CD4-positive, alpha-beta T cell treated with Interleukin-15 for 4 hours (primary cell): ENCODE data around the gene CYP27C1.
"Not testable (repeated sequence)": the region's sequence is repeated elsewhere in the genome, so short reads cannot be mapped to it uniquely, and the experiment has no call there.

ENCODE experiments used
- DNase-seq: peaks from one replicate; pipeline ENCODE4 v3.0.0-alpha.2; 2020; ENCODE audit warnings: low spot score

The CYP27C1 gene, protein sequence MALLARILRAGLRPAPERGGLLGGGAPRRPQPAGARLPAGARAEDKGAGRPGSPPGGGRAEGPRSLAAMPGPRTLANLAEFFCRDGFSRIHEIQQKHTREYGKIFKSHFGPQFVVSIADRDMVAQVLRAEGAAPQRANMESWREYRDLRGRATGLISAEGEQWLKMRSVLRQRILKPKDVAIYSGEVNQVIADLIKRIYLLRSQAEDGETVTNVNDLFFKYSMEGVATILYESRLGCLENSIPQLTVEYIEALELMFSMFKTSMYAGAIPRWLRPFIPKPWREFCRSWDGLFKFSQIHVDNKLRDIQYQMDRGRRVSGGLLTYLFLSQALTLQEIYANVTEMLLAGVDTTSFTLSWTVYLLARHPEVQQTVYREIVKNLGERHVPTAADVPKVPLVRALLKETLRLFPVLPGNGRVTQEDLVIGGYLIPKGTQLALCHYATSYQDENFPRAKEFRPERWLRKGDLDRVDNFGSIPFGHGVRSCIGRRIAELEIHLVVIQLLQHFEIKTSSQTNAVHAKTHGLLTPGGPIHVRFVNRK

DNA sequence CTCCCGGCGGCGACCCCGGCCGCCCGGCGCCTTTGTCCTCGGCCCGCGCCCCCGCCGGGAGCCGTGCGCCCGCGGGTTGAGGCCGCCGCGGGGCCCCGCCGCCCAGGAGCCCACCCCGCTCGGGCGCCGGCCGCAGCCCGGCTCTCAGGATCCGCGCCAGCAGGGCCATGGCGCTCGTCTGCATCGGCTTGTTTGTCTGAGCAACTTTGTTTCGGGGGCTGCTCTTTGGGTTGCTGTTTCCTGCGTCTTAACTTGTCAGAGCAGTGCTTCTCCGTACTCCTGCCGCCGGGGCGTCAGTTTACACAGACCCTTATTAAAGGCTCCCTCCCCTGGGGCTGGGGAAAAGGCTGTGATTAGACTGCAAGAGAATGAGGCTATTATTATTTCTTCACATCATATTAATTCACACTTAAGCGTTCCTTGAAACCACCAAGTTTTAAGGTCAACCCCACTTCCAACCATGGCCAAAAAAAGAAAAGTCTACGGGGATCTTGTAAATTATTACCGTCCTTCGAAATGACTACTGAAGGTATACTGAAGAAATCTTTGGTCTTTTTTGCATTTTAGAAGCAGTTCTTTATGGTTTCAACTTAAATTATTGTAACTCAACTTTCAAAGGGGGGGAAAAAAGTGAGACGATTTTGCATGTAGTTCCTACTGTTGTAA is at the start of gene CYP27C1:
Gene CYP27C1 (minus strand): TSS at position 198 of the 666 bp plus-strand sequence. CDS start 29 bp downstream, at position 169.
- DNase-seq: no peak

DNA sequence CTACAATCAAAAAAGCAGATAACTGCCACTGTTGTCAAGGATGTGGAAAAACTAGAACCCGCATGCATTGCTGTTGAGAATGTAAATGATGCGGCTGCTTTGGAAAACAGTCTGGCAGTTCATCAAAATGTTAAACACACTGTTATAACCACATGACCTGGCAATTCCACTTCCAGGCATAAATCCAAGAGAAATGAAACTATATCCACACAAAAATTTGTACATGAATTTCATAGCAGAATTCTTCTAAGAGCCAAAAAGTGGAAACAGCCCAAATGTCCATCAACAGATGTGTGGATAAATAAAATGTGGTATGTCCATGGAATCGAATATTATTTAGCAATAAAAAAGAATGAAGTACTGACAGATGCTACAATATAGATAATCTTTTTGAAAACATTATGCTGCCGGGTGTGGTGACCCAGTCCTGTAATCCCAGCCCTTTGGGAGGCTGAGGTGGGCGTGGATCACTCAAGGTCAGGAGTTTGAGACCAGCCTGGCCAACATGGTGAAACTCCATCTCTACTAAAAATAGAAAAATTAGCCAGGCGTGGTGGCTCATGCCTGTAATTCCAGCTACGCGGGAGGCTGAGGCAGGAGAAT is 41.8 kb upstream of the CYP27C1 start:
- no peak for DNase-seq

DNA sequence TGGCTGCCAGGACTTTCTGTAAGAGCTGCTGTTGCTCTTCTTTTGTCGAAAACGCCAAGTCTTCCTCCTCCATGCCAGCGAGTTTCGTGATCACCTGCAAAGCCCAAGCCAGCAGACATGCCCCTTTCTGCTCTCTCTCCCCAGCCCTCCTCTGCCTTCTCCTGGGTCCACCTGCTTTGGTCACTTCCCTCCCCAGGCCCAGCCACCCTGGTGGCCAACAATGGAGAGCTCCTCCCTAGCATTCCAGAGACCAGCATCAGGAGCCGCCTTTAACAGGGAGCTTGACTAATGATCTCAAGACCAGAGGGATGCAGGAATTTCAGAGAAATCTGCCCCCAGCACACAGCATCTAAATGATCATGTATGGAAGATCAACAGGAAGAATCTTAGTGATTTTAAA is 39.3 kb upstream of the CYP27C1 start:
- DNase-seq: no peak

DNA sequence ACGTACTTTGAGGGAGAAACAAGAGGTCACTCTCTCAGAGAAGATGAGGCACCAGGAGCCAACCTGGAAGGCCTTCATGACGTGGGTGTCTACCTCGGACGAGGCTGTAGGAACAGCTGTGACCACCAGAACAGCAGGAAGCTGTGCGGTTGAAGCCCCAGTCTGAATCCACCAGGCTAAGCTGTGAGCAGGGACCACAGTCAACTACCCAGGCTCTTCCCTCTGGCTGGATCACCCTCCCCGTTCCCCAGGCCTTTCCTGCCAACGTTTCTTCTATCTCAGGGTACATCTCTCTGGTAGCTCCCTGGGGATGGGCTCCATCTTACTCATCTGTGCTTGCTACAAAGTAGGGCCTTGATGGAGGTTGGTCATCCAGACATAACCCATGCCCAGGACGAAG is 36.8 kb upstream of the CYP27C1 start:
- DNase-seq: no peak

DNA sequence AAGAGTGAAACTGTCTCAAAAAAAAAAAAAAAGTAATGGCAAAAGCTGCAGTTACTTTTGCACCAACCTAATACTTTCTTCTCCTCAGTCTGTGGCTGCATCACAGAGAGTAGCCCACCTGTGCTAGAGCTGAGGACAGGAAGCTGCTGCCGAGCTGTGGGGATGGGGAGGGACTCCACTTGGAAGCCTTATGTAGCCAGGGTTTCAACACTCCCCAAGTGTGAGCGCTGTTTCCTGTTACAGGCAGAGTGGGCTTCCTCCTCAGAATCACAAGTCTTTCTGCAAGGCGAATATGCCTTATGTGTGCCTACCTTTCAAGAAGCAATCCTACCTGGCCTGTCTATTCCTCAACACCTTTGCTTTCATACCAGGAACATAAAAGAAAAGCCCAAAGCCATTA is 36.3 kb upstream of the CYP27C1 start:
- no peak for DNase-seq

DNA sequence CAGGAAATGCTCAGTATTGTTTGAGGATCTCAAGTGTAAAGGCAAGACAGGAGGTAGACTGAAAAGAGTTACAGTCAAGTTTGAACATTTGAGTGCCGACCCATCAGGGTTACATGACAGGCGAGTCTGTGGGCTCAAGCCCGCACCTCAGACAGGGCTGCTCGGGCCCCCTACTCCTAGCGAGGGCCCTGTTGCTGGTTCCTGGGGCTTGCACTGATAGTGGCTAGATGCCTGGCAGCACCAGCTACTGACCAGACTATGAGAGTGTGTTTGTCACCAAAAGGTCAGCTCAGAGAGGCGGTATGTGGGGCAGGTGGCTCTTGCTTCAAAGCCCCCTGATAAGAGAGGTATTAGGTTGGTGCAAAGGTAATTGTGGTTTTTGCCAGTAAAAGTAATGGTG is 35.6 kb upstream of the CYP27C1 start:
- DNase-seq: no peak

DNA sequence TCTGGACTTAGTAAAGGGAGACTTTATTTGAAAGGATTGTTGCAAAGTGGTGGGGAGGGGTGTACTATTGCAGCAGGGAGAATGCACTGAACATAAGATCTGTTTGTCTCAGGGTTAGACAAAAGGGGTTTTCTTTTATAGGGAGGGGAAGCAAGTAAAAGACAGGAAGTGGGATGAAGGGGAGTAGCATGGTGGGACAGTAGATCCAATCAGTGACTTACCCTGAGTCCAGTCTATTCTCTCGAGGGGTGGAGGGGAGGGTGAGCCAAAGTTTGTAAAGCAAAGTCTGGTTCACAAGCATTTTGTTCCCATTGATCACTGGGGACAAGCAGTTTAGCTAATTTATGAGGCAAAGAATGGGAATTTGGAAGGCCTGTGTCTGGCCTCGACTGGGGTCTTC is 35.0 kb upstream of the CYP27C1 start:
- DNase-seq: no peak

DNA sequence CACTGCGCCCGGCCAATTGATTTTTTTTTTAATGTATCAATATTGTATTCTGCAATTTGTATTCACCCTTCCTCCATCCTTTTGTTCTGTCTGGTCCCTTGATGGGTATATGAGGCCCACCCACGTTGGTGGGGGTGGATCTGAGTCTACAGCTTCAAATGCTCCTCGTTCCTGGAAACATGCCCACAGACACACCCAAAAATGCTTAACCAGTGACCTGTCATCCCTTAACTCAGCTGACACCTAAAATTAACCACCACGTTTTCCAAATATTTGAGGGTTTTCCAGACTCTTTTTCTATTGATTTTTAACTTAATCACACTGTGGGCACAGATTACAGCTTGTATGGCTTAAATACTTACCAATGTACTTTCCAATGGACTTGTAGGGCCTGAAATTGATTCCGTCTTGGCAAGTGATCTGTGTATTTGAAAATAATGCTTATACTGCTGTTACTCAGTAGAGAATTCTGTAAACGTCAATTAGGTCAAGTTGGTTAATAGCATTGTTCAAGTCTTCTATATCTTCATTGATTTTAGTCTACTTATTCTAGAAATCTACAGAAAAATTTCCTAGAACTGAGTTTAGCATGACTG is 34.4 kb upstream of the CYP27C1 start:
- DNase-seq: no peak

DNA sequence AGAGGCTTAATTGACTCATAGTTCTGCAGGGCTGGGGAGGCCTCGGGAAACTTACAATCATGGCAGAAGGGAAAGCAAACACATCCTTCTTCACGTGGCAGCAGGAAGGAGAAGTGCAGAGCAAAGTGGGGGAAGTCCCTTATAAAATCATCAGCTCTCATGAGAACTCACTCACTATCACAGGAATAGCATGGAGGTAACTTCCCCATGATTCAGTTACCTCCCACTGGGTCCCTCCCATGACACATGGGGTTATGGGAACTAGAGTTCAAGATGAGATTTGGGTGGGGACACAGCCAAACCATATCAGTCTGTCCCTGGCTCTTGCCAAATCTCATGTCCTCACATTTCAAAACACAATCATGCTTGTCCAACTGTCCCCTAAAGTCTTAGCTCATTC is 21.1 kb upstream of the CYP27C1 start:
- DNase-seq: not testable (repeated sequence)

DNA sequence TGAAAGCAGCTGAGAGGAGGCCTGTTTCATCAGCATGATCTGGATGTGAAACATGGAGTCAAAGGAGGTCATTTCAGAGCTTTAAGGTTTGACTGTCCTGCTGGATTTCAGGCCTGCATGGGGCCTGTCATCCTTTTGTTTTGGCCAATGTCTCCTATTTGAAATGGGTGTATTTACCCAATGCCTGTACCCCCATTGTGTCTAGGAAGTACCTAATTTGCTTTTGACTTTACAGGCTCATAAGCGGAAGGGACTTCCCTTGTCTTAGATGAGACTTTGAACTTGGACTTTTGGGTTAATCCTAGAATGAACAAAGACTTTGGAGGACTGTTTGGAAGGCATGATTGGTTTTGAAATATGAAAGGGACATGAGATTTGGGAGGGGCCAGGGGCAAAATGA is 19.3 kb upstream of the CYP27C1 start:
- DNase-seq: no peak

DNA sequence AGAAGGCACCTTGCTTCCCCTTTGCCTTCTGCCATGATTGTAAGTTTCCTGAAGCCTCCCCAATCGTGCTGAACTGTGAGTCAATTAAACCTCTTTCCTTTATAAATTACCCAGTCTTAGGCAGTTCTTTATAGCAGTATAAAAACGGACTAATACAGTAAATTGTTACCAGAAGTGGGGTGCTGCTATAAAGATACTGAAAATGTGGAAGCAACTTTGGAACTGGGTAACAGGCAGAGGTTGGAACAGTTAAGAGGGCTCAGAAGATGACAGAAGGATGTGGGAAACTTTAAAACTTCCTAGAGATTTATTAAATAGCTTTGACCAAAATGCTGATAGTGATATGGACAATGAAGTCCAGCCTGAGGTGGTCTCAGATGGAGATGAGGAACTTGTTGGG is 17.7 kb upstream of the CYP27C1 start:
- DNase-seq: not testable (repeated sequence)

DNA sequence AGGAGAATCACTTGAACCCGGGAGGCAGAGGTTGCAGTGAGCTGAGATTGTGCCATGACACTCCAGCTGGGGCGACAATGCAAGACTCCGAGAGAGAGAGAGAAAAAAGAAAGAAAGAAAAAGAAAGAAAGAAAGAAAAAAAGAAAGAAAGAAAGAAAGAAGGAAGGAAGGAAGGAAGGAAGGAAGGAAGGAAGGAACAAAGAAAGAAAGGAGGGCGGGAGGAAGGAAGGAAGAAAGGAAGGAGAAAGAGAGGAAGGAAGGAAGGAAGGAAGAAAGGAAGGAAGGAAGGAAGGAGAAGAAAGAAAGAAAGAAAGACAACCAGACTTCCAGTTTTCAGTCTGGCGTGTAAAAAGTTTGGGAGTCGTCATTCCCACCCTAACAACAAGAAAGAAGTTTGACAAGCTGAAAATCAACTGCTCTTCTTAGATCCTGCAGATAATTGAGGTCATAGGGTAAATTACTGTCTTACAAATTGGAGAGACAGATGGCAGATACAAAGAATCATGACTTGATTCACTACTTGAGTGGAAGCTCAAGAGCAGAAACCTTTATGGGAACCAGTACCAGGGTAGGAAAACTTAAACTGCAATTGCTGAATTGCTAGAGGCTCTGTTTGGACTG is 15.1 kb upstream of the CYP27C1 start:
- no peak for DNase-seq

DNA sequence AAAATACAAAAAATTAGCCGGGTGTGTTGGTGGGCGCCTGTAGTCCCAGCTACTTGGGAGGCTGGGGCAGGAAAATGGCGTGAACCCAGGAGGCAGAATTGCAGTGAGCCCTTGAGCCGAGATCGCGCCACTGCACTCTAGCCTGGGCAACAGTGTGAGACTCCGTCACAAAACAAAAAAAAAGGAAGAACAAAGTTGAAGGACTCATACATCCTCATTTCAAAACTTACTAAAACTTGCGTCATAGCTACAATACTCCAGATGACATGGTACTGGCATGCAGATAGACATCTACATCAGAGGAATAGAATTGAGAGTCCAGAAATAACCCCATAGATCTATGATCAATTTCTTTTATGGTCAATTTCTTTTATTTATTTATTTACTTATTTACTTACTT is 13.6 kb upstream of the CYP27C1 start:
- no peak for DNase-seq

DNA sequence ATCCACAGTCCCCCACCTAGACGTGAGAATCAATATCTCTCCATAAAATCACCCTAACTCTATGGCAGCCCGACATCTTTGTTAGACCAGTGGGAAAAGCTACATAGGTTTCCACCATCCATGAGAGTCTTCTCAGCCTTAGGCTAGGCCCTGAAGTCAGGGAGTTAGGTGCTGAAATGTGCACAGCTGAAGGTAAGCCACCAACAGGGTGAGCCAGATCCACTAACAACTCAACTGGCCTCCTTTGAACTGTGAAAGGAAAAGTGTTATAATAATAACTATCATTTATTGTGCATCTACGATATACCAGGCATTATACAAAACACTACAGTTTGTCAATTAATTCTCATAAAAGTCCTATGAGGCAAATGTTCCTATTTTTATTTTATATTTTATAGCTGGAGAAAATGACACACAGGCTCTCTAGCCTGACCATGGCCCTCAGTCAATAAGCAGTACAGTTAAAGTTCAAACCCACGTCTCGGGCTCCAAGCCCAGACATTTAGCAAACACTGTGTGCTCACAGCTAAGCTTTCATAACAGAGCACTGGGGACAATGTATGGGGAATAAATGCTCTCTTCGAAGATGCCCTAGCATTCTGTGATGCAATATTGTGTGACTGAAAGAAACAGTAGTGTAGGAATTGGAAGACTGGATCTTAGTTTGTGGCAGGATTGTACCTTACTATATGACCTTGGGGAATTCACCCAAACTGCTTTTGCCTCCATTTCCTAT is 11.2 kb upstream of the CYP27C1 start:
- no peak for DNase-seq

DNA sequence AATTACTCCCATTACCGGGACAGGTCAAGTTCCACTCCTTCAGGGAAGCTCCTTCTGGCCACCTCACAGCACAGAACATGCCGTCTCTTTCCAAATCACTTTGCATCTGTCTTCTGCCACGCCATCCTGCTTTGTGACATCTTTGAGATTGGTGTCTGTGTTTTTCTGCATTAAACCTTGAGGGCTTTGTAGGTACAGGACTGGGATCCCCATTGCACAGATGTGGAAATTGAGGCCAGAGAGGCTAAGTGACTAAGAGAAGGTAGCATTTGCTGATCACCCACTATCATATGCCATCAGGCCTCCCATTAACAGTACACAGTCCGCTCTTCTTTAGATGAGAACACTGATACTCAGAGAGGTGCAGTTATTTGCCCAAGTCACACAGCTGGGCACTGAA is 9.5 kb upstream of the CYP27C1 start:
- DNase-seq: no peak

DNA sequence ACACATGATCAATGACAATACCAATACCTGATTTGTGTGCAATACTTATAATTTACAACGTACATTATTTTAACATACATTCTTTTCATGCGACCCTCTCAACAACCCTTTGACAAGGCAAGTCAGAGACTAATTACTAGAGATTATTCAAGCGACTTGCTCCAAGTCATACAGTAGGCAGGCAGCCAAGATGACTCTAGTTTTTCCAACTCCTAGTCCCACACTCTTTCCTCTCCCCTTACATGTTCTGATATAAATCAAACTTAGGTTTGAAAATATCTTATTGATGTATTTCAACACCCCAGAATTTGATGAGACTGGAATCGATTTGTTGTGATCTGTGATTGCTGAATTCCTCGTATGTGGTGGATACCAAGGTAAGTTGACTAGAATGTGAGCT is 8.0 kb upstream of the CYP27C1 start:
- no peak for DNase-seq

DNA sequence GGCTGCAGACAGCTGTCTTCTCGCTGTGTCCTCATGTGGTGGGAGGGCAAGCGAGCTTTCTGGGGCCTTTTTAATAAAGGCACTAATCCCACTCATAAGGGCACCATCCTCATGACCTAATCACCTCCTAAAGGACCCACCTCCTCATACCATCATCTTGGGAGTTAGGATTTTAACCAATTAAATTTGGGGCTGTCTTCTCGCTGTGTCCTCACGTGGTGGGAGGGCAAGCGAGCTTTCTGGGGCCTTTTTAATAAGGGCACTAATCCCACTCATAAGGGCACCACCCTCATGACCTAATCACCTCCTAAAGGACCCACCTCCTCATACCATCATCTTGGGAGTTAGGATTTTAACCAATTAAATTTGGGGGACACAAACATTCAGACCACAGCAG is 7.2 kb upstream of the CYP27C1 start:
- DNase-seq: not testable (repeated sequence)

DNA sequence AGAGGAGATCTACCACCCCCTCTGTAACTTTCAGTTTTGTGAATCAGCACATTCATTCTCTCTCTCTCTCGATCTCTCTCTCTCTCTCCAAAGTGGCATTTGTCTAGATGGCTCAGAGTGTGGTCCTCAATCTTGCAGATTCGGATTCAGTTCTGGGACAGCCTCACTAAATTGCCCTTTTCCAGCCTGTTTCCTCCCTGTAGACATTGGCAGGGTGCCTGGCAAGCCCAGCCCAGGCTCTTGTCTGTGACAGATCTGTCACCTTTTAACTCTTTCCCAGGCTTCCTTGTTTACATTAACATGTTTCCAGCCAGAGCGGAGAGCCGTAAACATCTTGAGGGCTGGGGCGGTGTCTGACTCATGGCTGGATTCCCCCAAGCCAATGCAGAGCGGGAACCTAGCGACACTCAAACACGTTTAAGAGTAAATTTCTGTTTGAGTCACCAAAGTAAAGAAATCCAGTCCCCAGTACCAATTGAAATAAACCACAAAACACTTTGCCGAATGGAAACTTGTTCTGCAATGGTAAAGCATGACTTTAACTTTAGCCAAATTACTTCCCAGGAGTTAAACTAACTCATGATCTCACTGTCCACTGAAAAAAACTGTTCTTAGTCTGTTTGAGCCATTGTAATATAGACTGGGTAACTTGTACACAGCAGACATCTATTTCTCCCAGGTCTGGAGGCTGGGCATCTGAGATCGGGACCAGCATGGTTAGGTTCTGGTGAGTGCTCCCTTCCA is 6.6 kb upstream of the CYP27C1 start:
- no peak for DNase-seq

DNA sequence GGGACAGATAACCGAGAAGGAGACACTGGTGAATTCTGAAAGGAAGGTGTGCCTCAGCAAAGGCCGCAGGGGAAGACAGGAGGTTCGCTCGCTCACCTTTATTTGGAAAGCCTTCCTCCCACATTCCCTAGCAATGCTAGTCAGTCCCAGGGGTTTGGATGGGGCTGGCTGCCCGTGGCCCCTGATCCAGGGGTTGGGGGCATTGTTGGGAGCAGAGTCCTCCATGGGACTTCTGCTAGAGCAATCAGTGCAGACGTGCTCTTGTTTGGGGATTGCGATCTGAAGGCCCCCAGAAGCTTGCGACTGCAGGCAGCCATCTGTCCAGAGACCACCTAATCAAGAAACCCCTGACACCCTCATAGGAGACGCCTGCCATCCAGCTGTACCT is 6.0 kb upstream of the CYP27C1 start:
- no peak for DNase-seq

DNA sequence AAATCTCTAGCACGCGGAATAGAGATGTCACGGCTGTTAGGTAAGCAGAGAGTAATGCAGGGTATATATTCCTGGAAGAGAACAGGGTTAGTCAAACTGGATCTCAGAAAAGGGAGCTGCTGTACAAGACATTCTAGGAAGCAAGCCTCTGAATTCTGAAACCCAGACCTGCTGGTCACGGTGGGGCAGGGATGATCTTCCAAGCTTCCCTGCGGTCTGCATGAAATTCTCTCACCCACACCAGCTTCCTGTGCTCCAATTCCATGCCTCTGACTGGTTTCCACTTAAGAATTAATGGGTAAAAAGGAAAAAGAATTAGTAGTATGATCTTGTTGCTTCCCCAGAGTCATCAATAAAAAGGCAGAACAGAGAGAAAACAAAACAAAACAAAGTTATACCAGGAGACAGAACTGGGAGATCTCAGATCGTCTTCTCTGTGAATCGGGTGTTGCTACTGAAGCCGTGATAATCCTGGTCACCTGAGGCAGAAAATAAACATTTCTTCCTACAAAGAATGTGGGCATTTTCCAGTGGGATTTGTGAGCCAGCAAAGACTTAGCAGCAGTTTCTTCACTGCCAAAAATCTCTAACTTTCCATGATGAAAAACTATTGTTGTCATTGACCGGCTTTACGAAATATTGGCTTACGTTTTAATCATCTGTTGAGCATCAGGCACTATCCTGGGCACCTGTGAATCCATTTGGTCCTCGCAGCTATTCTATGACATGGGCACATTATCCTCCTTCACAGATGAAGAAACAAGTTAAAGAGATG is 5.3 kb upstream of the CYP27C1 start:
- DNase-seq: no peak
